Measurements from ENCODE around the gene MUC12.

GRCh38 chr7:101035941-101036340 lies 66.6 kb downstream of the MUC12 start:
- no peak for TF ChIP-seq CTCF (IDR thresholded peaks at IDR 0.05)
- TF ChIP-seq POLR2AphosphoS5 (IDR thresholded peaks at IDR 0.05) = no peak
- TF ChIP-seq EP300 (IDR thresholded peaks at IDR 0.05) = no peak

Measured in esophagus muscularis mucosa (tissue), 4 donors.